Amniotic epithelial cell (primary cell): ENCODE results near the gene ZFYVE16.
"Not testable (repeated sequence)": the region's sequence is repeated elsewhere in the genome, so short reads cannot be mapped to it uniquely, and the experiment has no call there.

ENCODE experiments used
- DNase-seq: peaks from one replicate; pipeline ENCODE4 v3.0.0-alpha.2; 2010; ENCODE audit warnings: low read depth

The ZFYVE16 gene

GRCh38 chr5:80407735-80408483 is at the start of gene ZFYVE16:
Gene ZFYVE16, plus strand, starts transcription at chr5:80408064. Its CDS starts 26,084 bp downstream, at chr5:80434148.
- peak; percentile 95 for DNase-seq

GRCh38 chr5:80360914-80361444 is 46.9 kb upstream of the ZFYVE16 start:
- no peak for DNase-seq

DNA sequence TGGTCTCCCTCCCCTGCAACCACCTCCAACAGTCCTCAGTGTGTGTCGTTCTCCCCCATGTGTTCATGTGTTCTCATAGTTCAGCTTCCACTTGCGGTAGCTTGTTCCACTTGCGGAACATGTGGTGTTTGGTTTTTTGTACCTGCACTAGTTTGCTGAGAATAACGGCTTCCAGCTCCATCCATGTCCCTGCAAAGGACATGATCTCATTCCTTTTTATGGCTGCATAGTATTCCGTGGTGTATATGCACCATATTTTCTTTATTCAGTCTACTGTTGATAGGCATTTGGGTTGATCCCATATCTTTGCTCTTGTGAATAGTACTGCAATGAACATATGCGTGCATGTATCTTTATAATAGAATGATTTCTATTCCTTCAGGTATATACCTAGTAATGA is 43.0 kb upstream of the ZFYVE16 start:
- DNase-seq, result no peak

DNA sequence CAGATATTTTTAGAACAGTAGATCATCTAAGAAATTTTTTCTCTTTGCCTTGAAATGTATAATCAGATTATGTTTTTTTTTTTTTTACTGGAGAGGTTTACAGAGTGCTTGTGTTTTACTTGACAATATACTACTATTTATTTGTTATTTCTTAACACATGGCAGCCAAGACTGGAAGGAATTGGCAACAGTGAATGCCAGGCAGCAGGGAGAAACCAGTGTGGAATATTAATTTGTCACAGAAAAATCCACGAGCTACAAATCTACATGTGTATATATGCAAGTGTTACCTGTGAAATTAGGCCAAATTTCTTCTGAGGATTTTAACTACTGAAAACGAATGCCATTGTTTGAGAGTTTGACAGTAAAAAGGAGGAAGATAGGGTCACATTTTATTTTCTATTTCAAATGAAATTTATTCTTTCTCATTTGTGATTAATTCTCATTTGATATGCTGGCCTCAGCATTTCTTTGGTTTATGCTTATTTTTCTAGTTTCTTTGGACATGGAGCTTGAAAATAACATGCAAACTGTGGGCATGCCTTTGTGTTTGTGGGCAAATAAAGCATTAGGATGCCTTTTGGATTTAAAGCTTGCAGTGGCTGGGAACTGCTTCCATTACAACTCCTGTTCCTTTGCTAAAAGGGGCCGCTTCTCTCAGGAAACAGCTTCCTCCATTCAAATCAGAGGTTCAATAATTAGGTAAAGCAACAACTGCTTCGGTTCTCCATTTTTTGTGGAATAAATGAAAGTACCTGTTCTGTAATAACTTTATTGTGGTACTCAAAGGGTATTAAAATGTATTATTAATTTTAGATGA is 39.0 kb upstream of the ZFYVE16 start:
- no peak for DNase-seq

DNA sequence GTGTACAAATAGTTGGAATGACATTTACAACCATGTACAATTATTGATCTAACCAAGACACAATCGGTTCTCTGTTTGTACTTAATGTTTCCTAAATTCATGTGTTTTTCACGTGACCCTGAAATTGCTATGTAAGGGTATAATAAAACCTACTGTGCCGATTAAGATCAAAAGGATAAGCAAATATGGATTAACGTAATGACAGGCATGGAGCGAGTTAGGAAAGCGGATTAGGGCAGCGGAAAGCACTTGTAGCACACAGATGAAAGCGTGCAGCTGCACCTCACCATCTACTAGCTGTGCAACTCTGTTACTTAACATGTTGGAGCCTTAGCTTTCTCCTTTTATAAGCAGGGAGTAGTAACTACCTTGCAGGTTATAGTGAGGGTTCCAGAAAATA is 38.3 kb upstream of the ZFYVE16 start:
- no peak for DNase-seq

GRCh38 chr5:80370390-80370789 is 37.5 kb upstream of the ZFYVE16 start:
- DNase-seq, result no peak

- no peak for DNase-seq
Measured at GRCh38 chr5:80372780-80373179, 35.1 kb upstream of the ZFYVE16 start.

DNA sequence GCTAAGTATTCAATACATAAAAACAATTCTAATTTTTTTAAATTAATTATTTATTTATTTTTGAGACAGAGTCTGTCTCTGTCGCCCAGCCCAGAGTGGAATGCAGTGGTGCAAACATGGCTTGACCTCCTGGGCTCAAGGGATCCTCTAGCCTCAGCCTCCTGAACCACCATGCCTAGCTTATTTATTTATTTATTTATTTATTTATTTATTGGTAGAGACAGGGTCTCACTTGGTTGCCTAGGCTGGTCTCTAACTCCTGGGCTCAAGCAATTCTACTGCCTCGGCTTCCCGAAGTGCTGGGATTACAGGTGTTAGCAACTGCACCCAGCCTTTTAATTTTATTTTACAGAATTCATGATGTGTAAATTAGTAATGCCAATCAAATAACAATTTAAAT is 33.7 kb upstream of the ZFYVE16 start:
- DNase-seq, result no peak

DNA sequence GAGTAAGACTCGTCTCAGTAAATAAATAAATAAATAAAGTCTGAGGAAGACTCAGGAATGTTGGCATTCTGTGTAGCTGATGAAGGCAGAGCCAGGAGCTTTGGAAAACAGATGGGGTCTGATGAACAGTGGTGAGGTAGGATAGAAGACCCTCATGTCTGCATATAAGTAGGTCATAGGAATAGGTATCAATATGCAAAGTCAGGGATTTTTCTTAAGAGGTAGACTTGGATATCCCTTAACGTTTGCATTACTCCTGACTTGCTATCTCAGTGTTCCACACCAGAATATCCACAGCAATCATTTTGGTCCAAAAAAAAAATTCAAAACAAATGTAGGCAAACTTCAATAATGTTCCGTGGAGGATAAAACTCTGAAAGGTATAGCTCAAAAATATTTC is 31.3 kb upstream of the ZFYVE16 start:
- no peak for DNase-seq

GRCh38 chr5:80382488-80382887 is 25.4 kb upstream of the ZFYVE16 start:
- DNase-seq, result no peak

DNA sequence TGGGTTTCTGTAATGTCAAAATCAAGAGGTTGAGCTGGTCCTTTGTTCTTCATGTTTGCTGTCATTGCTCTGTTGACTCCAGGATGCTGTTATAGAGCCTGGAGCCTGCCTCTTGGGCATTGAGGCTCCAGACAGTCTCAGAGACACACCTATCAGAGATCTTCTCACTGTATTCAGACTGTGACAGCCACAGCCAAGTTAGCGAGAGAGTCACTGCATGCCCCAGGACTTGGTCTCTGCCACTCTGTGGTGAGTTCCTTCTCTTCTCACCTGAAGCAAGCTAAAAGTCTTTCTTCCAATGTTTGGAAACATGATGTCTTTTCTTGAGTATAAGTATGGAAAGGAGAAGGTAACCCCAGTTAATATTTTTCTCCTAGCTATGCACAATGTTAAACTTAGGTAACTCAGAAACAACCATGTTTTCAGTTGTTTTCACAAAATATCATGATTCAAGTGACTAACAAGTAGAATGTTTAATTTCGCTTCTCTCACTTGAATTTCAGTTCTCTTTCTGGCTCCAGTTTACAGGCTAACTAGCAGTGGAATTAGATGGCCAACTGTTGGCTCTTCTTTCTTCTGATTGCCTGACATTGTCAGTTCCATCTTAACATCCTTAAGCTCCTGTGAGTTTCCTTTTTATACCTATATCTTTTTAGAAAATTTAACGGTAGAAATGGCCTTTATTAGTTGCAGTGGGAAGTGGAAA is 20.6 kb upstream of the ZFYVE16 start:
- DNase-seq, result no peak

GRCh38 chr5:80389580-80389979 is 18.3 kb upstream of the ZFYVE16 start:
- no peak for DNase-seq

GRCh38 chr5:80390413-80390812 is 17.5 kb upstream of the ZFYVE16 start:
- not testable (repeated sequence) for DNase-seq

GRCh38 chr5:80391267-80391666 is 16.6 kb upstream of the ZFYVE16 start:
- DNase-seq, result not testable (repeated sequence)

DNA sequence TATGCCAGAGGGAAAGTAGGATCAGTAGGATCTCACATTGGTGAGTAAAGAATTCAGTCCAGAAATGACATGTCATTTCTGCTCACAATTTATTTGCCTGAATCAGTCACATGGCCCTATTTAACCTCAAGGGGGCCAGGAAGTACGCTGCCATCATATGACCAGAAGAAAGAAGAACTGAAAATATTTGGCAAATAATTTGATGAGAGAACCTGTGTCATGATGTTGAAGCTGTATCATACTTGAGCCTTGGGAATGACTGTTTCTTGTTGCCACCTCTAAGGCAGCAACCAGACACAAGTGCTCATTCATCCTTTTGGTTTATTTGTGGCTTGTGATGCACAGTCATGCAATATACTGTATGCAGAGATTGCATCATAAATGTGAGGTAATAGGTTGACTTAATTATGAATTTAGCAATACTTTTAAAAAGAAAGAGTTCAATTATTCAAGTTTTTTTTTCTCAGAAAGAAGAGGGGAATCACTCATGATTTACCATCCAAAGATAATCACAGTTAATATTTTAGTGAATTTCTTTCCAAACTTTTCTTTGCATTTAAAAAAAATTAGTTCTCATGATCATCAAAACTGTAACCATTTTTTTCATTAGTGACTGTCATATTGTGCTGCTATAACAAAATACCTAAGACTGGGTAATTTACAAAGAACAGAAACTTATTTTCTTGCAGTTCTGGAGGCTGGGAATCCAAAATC is 8.2 kb upstream of the ZFYVE16 start:
- DNase-seq, result peak; percentile 92

GRCh38 chr5:80400368-80400767 is 7.5 kb upstream of the ZFYVE16 start:
- DNase-seq, result not testable (repeated sequence)

GRCh38 chr5:80403782-80404181 is 4.1 kb upstream of the ZFYVE16 start:
- DNase-seq, result no peak

DNA sequence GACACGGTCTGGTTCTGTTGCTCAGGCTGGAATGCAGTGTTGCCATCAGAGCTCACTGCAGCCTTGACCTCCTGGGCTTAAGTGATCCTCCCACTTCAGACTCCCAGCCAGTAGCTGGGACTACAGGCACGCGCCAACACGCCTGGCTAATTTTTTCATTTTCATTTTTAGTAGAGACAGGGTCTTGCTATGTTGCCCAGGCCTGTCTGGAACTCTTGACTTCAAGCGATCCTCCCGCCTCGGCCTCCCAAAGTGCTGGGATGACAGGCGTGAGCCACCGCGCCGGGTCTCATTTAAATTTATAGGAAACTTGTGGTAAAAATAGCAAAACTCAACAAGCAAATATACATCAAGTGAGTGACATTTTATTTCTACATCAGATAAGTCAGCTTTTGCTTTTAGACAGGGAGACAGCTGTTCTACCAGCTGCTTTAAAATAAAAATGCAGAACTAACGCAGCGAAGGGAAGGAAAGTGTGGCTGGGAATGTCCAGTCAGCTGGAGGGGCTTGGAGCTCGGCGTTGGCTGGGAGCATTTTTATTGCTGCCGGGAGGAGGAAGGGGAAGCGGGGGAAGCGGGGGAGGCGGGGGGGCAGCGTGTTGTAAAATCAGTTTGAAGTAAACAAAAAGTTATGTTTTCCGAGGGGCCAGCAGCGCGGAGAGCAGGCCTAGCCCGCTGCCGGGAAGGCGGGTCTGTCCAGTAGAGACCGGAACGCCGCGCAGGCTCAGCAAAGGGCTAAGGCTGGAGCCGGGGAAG is 707 bp upstream of the ZFYVE16 start:
- peak; percentile 60 for DNase-seq

DNA sequence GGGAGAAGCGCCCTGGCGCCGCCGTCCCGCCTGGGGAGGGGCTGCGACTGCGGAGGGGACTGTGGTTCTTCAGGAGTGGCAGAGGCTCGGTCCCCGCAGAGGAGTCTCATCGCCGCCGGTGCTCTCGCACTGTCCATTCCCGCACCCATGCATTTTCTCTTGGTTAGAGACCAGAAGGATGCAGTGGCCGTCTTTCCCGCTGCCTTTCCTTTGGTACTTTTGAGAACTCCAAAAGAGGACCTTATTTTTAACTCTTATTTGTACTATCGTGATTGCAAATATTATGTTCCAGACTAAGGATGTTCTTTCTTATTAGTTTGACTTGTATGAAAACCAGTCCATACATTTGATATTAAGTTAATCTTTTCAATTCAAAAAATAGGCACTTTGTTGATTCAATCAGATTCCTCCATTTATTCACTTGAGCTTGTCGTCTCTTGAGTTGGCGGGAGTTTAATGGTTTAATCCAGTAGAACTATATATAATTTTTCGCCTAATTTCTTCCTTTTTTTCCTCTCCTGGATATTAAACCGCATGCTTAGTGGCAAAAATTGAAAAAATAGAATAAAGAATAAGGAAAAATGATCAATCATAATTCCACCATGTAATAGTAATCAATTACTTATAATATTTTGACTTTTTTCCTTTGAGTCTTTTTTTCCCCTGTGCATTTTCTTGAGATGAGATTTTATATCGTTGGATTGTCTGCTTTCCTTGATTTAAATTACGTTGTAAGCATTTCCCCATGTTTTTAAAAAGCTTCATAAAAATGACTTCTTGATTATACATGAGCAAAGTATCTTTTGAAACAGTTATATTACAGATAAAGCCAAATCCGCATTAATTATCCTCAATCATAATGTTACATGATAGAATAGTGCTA is 861 bp downstream of the ZFYVE16 start:
- peak; percentile 30 for DNase-seq

GRCh38 chr5:80409367-80409966 is 1.6 kb downstream of the ZFYVE16 start:
- DNase-seq, result peak; percentile 23
